Skin epidermis (tissue), 12 donors: ENCODE measurements around the gene GALNT2.
A peak's percentile ranks its signal among the peaks of the same experiment; 100 is the strongest.

Experiments used
- H3K27ac ChIP-seq, 21 experiments: fragments of 200-600 bp; sonication (generic) in 11 of 21; one replicate each; pipeline ENCODE4 v1.5.0; 2020; ENCODE audit warnings: mild to moderate bottlenecking in 3 of 21, inconsistent platforms in 2 of 21, moderate library complexity in 2 of 21
- H3K4me3 ChIP-seq, 7 experiments: fragments of 200-600 bp; sonication (generic) in 2 of 7; one replicate each; pipeline ENCODE4 v1.5.0; 2020; ENCODE audit warnings: inconsistent platforms in 2 of 7, mild to moderate bottlenecking in 2 of 7, moderate library complexity in 1 of 7

Gene GALNT2

GRCh38 chr1:230150615-230151014 lies 83.6 kb downstream of the GALNT2 start:
- Histone ChIP-seq H3K27ac (peak overlapping the region in 6 of 21 experiments; percentile 15 to 72 (median 47)), H3K4me3 (no peak overlapping the region)

GRCh38 chr1:230151924-230152468 lies 85.0 kb downstream of the GALNT2 start:
- H3K27ac ChIP-seq: no peak overlapping the region
- no peak overlapping the region for H3K4me3 ChIP-seq

GRCh38 chr1:230152999-230153398 lies 86.0 kb downstream of the GALNT2 start:
- Histone ChIP-seq H3K4me3 (no peak overlapping the region), H3K27ac (peak overlapping the region in 9 of 21 experiments; percentile 10 to 76 (median 46))

DNA sequence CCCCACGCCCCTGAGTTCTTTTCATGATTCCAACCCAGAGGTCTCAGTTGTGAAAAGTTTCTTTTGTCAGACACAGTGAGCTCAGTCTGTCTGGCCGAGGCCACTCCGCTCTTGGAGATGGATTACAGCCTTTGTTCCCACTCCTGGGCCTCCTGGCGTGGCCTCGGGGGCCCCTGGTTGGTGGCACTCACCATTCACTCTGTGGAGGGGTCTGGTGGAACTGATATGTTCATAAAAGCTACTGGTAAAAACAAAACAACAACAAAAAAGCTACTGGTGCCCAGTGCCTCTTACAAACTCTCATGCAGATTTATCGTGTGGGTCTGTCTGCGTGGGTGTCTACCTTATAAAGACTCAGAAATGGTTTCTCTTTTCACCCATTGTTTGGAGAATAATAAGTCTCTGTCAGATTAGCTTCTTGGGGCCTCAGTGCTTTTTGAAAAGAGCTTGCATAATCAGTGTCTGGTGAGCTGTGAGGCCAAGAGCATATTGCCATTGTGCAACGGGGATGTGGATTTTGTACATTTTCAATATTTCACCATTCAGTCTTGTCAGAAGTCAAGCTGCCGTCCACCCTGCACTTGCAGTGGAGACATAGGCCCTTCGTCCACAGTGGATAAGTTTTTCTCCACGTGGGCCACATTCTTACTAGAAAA lies 86.7 kb downstream of the GALNT2 start:
- H3K4me3 ChIP-seq: no peak overlapping the region
- peak overlapping the region in 14 of 21 experiments; percentile 5 to 76 (median 43) for H3K27ac ChIP-seq

DNA sequence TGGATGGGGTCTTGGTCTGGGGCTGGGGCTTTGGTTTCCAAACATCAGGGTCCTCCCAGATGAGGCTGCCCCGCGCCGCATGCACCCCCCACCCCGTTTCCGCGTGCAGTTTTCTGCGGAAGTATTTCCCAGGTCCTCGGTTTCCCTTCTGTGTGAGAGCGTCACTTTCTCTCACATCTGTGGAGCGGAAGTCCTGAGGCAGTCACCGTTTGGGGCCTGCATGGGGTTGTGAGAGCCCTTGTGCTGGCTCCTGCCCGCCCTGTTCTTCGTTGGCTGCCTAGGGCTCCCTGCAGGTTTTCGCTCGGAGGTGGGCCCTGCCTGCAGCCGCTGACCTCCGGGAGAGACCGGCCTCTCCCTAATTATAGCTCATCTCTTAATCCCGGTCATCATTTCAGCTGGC lies 88.0 kb downstream of the GALNT2 start:
- Histone ChIP-seq H3K4me3 (no peak overlapping the region), H3K27ac (no peak overlapping the region)

DNA sequence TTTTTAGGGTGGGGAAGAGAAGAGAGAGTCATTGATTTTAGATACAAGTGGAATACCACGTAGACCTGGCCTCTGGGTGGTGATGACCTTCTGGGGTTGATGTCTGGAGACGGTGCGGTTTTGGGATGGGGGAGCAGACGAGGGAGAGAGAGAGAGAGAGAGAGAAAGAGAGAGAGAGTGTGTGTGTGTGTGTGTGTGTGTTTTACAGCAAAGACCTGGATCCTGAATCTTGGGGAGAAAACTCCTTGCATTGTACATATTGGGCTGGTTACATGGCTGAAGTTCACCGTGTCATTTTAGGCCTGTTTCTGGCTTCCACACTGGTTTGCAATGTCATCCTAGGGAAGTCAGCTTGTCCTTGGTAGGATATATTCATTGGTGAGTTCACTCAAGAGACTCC lies 89.0 kb downstream of the GALNT2 start:
- Histone ChIP-seq H3K4me3 (no peak overlapping the region), H3K27ac (no peak overlapping the region)

DNA sequence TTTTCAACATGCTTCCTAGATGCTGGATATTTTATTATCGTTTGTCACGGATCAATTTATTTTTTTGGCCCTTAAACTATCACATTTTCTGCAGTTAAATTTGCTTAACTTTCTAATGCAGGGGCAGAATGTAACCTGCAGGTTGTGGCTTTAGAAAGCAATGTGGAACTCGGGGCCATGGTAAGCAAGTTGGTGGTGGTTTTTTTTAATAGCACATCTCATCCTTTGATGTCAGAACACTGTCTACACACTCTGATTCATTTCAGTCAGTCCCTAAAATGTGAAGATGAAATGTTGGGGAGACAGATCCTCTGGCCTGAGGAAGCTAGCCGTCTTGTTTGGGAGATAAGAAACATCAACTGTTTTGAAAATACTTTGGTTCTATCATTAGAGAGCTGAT lies 89.5 kb downstream of the GALNT2 start:
- Histone ChIP-seq H3K4me3 (no peak overlapping the region), H3K27ac (no peak overlapping the region)

GRCh38 chr1:230157420-230158390 lies 90.7 kb downstream of the GALNT2 start:
- Histone ChIP-seq H3K27ac (no peak overlapping the region), H3K4me3 (no peak overlapping the region)

DNA sequence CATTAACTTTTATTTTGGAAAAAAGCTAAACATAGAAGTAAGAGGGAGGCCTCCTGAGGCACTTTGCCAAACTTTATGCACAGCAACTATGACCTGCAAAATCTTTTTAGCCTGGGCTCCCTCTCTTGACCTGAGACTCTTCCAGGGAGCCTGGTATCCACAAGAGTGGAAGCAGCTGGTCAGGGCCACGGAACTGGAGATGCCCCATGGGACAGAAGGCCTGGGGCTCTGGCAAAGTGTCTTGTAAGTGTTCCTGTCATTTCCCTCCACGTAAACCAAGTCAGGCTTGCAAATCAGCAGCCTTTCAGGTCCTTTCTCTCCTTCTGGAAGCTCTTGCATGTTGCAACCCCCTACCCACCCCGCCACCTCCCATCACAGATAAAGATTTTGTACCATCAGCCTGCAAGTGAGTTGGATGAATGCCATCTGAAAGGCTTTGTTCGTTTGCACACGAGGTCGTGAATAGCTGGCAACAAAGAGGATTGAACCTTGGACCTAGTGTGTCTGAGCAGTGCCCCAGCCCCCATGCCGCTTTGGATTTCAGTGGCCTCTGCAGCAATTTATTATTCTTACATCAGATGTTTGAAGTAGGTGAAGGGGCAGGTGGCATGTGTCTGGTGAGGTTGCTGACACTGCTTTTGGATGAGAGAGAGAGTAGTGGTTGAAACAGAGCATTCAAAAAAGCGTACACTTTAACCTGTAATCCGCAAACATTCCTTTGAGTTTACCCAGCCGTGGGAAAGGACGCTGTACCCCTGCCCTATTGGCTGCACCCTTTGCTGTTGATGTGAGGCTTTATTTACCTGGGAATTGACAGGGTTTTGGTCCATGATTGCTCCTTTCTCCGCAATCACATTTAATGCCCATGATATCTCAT lies 91.6 kb downstream of the GALNT2 start:
- Histone ChIP-seq H3K4me3 (no peak overlapping the region), H3K27ac (no peak overlapping the region)

- no peak overlapping the region for H3K4me3 ChIP-seq
- H3K27ac ChIP-seq: no peak overlapping the region
Observed at GRCh38 chr1:230159580-230159979, 92.5 kb downstream of the GALNT2 start.

DNA sequence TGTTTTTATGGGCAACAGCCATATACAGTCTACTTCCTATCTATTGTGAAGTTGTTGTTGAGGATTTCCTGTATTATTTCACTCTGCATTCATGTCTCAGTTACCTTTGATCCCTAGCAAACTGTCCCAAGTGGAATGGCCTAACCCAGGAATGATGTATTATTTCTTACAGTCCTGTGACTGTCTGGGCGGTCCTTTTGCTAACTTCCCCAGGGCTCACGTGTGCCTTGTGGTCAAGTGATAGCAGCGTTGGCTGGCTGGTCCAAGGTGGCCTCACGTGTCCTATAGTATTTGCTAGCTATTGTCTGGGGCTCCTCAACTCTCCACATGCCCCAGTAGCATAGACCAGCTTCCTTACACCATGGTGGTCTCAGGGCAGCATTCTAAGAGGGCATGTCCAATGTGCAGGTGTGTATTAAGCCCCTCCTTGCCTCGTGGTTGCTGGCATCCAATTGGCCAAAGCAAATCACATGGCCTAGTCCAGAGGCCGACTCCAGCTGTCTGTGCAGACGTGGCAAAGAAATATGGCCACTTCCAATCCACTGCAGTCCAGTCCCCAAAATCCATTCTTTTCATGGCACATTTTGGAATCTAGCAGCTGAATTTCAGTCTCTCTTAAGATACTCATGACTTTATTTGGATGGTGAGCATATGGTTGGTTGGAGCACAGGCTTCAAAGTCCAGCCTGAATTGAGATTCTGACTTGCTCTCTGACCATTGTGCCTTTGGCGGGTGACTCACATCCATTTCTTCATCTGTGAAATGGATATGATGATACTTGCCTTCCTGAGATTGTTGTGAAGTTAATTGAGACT lies 94.1 kb downstream of the GALNT2 start:
- Histone ChIP-seq H3K4me3 (no peak overlapping the region), H3K27ac (no peak overlapping the region)

DNA sequence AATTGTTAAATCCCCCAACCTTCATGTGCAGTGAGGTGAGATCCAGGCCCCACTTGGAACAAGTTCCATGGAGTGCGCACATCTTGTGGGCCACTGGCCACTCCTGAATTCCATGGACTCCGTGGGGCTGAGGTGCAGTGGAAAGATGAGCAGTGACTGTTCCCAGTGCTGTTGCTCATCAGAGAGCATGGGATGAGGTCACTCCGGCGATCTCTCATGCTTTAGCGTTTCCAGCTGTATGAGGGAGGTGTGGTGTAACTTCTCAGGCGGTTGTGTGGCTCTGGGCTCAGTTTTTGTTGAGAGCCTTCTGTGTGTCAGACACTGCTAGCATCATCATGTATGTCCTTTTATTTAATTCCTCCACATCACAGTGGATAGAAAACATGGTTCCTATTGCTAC lies 96.2 kb downstream of the GALNT2 start:
- no peak overlapping the region for H3K4me3 ChIP-seq
- H3K27ac ChIP-seq: peak overlapping the region in 3 of 21 experiments; percentile 13 to 54 (median 44)

DNA sequence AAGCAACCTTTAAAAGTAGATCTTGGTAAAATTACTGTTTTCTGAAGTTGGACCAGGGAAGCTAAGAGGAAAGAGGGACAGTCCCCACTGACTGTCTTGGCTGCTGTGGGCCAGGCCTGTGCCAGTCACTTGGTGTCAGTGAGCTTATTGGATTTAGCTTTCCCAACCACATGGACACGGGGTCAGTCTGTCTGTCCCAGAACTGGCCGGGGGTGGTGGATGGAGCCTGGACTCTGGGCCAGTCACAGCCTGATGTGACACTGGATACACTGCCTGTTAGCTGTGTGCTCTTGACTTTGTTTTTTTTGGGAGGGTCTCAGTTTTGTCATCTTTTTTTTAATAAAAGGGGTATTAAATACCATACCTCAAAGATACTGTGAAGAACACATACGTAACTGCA lies 96.7 kb downstream of the GALNT2 start:
- H3K27ac ChIP-seq: peak overlapping the region in 6 of 21 experiments; percentile 5 to 56 (median 32)

GRCh38 chr1:230165536-230165935 lies 98.5 kb downstream of the GALNT2 start:
- H3K4me3 ChIP-seq: no peak overlapping the region
- no peak overlapping the region for H3K27ac ChIP-seq

More for the DNA sequence above, 96.7 kb downstream of the GALNT2 start:
- no peak overlapping the region for H3K4me3 ChIP-seq

- Histone ChIP-seq H3K4me3 (no peak overlapping the region), H3K27ac (no peak overlapping the region)
Observed at GRCh38 chr1:230166366-230167132, 99.5 kb downstream of the GALNT2 start.

- Histone ChIP-seq H3K27ac (no peak overlapping the region), H3K4me3 (no peak overlapping the region)
Observed at GRCh38 chr1:230167419-230167852, 100.4 kb downstream of the GALNT2 start.

- Histone ChIP-seq H3K4me3 (peak overlapping the region in 1 of 7 experiments; percentile 10), H3K27ac (peak overlapping the region in 11 of 21 experiments; percentile 3 to 63 (median 31))
Observed at GRCh38 chr1:230169454-230170152, 102.6 kb downstream of the GALNT2 start.
